Cardiac fibroblast (primary cell): ENCODE results near the gene LYZL2.
"Not testable (repeated sequence)": the region's sequence is repeated elsewhere in the genome, so short reads cannot be mapped to it uniquely, and the experiment has no call there.

Experiments used
- DNase-seq, 2 donors: peaks; one replicate each; pipeline versions ENCODE4 v3.0.0 to v3.0.0-alpha.2; 2010; ENCODE audit warnings: low read depth in 2 of 2
- H3K4me3 ChIP-seq, 2 donors: replicated peaks in 1 of 2; 1 replicate in 1 of 2; 2 replicates in 1 of 2; pipeline ENCODE4 v1.5.1; 2011; ENCODE audit warnings: low read depth in 2 of 2, low read length in 2 of 2, mild to moderate bottlenecking in 2 of 2, moderate library complexity in 1 of 2
- CTCF ChIP-seq: IDR thresholded peaks from one replicate; pipeline ENCODE4 v1.5.1; 2011; ENCODE audit warnings: low read depth, mild to moderate bottlenecking, low read length, inconsistent platforms

Gene LYZL2

GRCh38 chr10:30600005-30600404, 29.5 kb downstream of the LYZL2 start:
- no peak for DNase-seq
- TF ChIP-seq CTCF = no peak
- no peak overlapping the region for H3K4me3 ChIP-seq

- DNase-seq = no peak
- H3K4me3 ChIP-seq = no peak overlapping the region
- no peak for TF ChIP-seq CTCF
Observed at GRCh38 chr10:30598105-30598776, 31.3 kb downstream of the LYZL2 start.

- DNase-seq, H3K4me3 ChIP-seq: not testable (repeated sequence)
Observed at GRCh38 chr10:30597433-30597824, 32.1 kb downstream of the LYZL2 start.

GRCh38 chr10:30596493-30597432, 32.8 kb downstream of the LYZL2 start:
- not testable (repeated sequence) for DNase-seq, H3K4me3 ChIP-seq

GRCh38 chr10:30596013-30596412, 33.5 kb downstream of the LYZL2 start:
- TF ChIP-seq CTCF = no peak
- H3K4me3 ChIP-seq = no peak overlapping the region
- DNase-seq = no peak

GRCh38 chr10:30594077-30594476, 35.5 kb downstream of the LYZL2 start:
- TF ChIP-seq CTCF = no peak
- no peak for DNase-seq
- H3K4me3 ChIP-seq = no peak overlapping the region

- not testable (repeated sequence) for DNase-seq
Observed at GRCh38 chr10:30592770-30593169, 36.8 kb downstream of the LYZL2 start.

GRCh38 chr10:30591249-30591670, 38.3 kb downstream of the LYZL2 start:
- H3K4me3 ChIP-seq = no peak overlapping the region
- DNase-seq = peak; percentile 73 to 74
- peak; percentile 70 for TF ChIP-seq CTCF

More at GRCh38 chr10:30592770-30593169, 36.8 kb downstream of the LYZL2 start:
- not testable (repeated sequence) for H3K4me3 ChIP-seq
